Chondrocyte (in vitro differentiated cells): Measurements from ENCODE around the gene FNDC8. TPM values are rescaled to one million over a fixed set of nuclear protein-coding genes. Genes with fewer than 3 reads are reported as not detected.

Source experiments
- DNase-seq: peaks from one replicate; pipeline ENCODE4 v3.0.0; 2021; ENCODE audit warnings: mixed read lengths, low spot score
- H3K27ac Mint-ChIP-seq: one replicate; pipeline ENCODE4 v1.8.0; 2021; ENCODE audit warnings: mild to moderate bottlenecking, moderate library complexity, mixed read lengths; ENCODE audit not compliant: unreplicated experiment
- H3K27me3 Mint-ChIP-seq: 2 replicates; pipeline ENCODE4 v1.8.0; 2021; ENCODE audit warnings: low read depth, mixed read lengths
- H3K36me3 Mint-ChIP-seq: 2 replicates; pipeline ENCODE4 v1.8.0; 2021; ENCODE audit warnings: low read depth, mixed read lengths
- H3K4me1 Mint-ChIP-seq: 2 replicates; pipeline ENCODE4 v1.8.0; 2021; ENCODE audit warnings: low read depth, mild to moderate bottlenecking, mixed read lengths
- H3K4me3 Mint-ChIP-seq: one replicate; pipeline ENCODE4 v1.8.0; 2021; ENCODE audit warnings: mild to moderate bottlenecking, moderate library complexity, mixed read lengths; ENCODE audit not compliant: unreplicated experiment
- H3K9me3 Mint-ChIP-seq: 2 replicates; pipeline ENCODE4 v1.8.0; 2021; ENCODE audit warnings: low read depth, mixed read lengths
- long read RNA-seq: library from polyadenylated mRNA; stranded (forward); transcript quantifications from one replicate; pipeline ENCODE4 v2.0.0, GENCODE V29; 2021
- total RNA-seq: library from RNA; stranded (reverse); gene quantifications from 3 replicates; pipeline ENCODE4 v1.2.1, GENCODE V29; 2021
- TF ChIP-seq, protein P1 (sequence below): fragments of 200-600 bp; sonication (generic); IDR thresholded peaks from 2 replicates; pipeline ENCODE4 v1.5.0; 2021; ENCODE audit warnings: antibody characterized with exemption, mild to moderate bottlenecking, moderate library complexity

The FNDC8 gene
- not detected in 3 replicates for total RNA-seq
- long read RNA-seq: 0 reads

GRCh38 chr17:35121315-35121714 is at the start of gene FNDC8:
Gene FNDC8, plus strand, starts transcription at chr17:35121615. Its CDS starts 79 bp downstream, at chr17:35121694.
- no peaks in the 10 kb centered on the region for H3K36me3 Mint-ChIP-seq
- H3K27ac Mint-ChIP-seq: no peak within 1 kb of the TSS
- H3K4me3 Mint-ChIP-seq: peak within 1 kb of the TSS; percentile 9
- DNase-seq: no peak
- H3K27me3 Mint-ChIP-seq: no peaks in the 10 kb centered on the region
- H3K4me1 Mint-ChIP-seq: peaks cover 25% of the 10 kb centered on the region
- no peaks in the 10 kb centered on the region for H3K9me3 Mint-ChIP-seq
- TF ChIP-seq, protein P1, sequence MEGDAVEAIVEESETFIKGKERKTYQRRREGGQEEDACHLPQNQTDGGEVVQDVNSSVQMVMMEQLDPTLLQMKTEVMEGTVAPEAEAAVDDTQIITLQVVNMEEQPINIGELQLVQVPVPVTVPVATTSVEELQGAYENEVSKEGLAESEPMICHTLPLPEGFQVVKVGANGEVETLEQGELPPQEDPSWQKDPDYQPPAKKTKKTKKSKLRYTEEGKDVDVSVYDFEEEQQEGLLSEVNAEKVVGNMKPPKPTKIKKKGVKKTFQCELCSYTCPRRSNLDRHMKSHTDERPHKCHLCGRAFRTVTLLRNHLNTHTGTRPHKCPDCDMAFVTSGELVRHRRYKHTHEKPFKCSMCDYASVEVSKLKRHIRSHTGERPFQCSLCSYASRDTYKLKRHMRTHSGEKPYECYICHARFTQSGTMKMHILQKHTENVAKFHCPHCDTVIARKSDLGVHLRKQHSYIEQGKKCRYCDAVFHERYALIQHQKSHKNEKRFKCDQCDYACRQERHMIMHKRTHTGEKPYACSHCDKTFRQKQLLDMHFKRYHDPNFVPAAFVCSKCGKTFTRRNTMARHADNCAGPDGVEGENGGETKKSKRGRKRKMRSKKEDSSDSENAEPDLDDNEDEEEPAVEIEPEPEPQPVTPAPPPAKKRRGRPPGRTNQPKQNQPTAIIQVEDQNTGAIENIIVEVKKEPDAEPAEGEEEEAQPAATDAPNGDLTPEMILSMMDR: no peak

DNA sequence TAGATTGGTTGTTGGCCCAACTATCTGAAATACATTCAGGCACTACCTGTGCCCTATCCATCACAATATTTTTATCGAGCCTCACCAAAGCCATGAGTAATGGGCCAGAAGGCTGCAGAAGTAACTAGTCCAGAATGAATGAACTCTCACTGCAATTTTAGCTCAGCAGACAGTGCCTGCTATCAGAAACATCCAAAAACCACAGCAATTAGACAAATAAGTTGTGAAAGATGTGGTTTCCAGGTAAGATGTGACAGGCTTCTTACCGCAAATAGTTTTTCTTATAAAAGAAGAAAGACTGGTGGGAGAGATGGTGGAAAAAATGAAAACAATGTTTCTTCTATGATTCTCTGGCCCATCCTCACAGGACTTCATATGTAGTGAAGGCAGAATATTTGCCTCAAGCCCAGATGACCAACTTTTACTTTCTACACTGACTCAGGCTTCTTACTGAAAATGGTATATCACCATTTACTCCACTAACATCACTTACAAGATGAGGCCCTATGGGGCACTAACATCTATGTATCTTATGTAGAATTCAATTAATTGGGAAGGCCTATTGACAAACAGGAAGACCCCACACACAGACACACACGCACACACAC is 48.1 kb upstream of the FNDC8 start:
- Mint-ChIP-seq H3K36me3 (peaks cover 2% of the 10 kb centered on the region), H3K4me1 (peaks cover 30% of the 10 kb centered on the region), H3K27ac (no peak overlapping the region), H3K27me3 (no peaks in the 10 kb centered on the region), H3K9me3 (no peaks in the 10 kb centered on the region), H3K4me3 (no peak overlapping the region)
- TF ChIP-seq, protein P1: no peak
- no peak for DNase-seq

DNA sequence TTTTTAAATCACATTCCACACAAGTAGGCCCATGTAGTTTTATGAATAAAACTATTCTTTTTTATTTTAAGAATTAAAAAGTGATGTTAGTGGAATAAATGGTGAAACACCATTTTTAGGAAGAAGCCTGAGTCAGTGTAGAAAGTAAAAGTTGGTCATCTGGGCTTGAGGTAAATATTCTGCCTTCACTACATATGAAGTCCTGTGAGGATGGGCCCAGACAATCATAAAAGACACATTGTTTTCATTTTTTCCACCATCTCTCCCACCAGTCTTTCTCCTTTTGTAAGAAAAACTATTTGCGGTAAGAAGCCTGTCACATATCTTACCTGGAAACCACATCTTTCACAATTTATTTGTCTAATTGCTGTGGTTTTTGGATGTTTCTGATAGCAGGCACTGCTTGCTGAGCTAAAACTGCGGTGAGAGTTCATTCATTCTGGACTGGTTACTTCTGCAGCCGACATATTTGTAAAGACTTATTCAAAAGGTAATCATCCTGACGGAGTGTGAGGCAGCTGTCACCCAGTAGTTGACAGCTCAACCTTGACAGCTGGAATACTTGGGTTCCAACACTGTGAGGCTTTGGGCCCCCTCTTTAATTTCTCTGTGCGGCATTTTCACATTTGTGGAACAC is 47.3 kb upstream of the FNDC8 start:
- DNase-seq: no peak
- peaks cover 24% of the 10 kb centered on the region for H3K4me1 Mint-ChIP-seq
- no peak overlapping the region for H3K4me3 Mint-ChIP-seq
- H3K27me3 Mint-ChIP-seq: no peaks in the 10 kb centered on the region
- peaks cover 2% of the 10 kb centered on the region for H3K36me3 Mint-ChIP-seq
- no peaks in the 10 kb centered on the region for H3K9me3 Mint-ChIP-seq
- TF ChIP-seq, protein P1: no peak
- H3K27ac Mint-ChIP-seq: no peak overlapping the region

DNA sequence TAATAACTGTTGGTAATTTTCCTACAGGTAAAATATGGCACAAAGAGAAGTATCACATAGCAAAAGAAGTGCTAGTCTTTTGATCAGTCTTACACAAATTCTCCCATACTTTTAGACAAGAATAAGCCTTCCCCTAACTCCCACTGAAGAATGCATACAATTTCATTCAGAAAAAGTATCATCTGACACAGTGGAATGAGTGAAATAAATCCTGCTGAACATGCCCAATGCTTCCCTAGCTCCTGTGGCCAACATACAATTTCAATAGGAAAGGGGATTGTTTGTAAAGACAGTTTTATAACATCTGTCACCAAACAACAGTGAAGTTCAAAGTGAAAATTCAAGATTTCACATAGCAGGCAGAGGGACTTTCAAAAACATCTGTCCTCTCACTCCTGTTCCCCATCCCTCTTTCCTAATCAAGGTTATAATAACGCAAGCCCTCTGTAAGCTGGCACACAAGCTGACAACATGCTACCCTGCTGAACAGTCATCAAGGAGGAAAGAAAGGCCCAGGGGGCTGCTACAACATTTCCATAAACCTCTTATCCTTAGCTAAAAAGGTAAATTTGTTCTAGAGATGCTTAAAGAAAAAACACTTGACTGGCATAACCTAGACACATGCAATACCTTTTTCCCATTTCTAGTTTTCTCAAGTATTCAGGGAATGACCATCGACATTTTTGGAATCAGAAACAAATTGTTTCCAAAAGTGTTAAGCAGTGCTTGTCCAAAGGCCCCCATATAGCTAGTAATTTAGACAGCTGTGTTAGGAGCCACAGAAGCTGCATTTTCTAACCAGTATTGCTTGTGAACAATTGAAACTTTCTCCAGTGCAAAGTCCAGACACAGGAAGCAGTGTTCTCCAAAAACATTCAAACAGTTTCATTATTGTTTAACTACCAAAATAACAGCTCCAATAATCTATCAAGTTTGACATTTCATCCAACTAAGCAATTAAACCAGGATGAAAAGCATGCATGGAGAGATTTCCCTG is 46.4 kb upstream of the FNDC8 start:
- no peak for DNase-seq
- peaks cover 2% of the 10 kb centered on the region for H3K36me3 Mint-ChIP-seq
- no peaks in the 10 kb centered on the region for H3K9me3 Mint-ChIP-seq
- H3K4me3 Mint-ChIP-seq: no peak overlapping the region
- H3K27me3 Mint-ChIP-seq: no peaks in the 10 kb centered on the region
- no peak overlapping the region for H3K27ac Mint-ChIP-seq
- TF ChIP-seq, protein P1: no peak
- H3K4me1 Mint-ChIP-seq: peaks cover 19% of the 10 kb centered on the region

DNA sequence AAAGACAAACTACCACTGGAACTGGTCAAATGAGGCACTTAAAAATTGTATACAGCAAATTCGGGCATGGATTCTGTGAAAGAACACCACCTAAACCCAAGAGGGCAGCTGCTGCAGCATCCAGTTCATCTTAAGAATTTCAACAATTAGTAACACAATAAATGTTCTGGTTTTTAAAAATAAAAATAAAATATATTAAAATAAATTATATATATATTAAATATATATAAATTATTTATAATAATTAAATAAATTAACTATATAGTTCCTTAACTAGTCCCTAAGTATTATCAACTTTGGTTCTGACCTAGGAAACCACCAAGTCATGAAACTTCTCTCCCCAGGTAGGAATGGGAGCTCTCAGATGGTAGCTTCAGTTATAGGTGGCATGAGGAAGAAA is 44.5 kb upstream of the FNDC8 start:
- H3K9me3 Mint-ChIP-seq: no peaks in the 10 kb centered on the region
- TF ChIP-seq, protein P1: no peak
- H3K27me3 Mint-ChIP-seq: no peaks in the 10 kb centered on the region
- peaks cover 19% of the 10 kb centered on the region for H3K4me1 Mint-ChIP-seq
- no peak for DNase-seq
- no peaks in the 10 kb centered on the region for H3K36me3 Mint-ChIP-seq
- no peak overlapping the region for H3K27ac Mint-ChIP-seq
- H3K4me3 Mint-ChIP-seq: no peak overlapping the region
